Stimulated activated CD8-positive, alpha-beta memory T cell treated with anti-CD3 and anti-CD28 coated beads, Interleukin-7, amount 100 ng/mL, for 48 hours (primary cell): ENCODE results near the gene GTF2E1.
"Not testable (repeated sequence)": the region's sequence is repeated elsewhere in the genome, so short reads cannot be mapped to it uniquely, and the experiment has no call there.

ENCODE experiments used
- DNase-seq, 2 donors: peaks; one replicate each; pipeline ENCODE4 v3.0.0-alpha.2; 2020; ENCODE audit warnings: low read depth in 1 of 2; ENCODE audit errors: extremely low read depth in 1 of 2

Gene GTF2E1

DNA sequence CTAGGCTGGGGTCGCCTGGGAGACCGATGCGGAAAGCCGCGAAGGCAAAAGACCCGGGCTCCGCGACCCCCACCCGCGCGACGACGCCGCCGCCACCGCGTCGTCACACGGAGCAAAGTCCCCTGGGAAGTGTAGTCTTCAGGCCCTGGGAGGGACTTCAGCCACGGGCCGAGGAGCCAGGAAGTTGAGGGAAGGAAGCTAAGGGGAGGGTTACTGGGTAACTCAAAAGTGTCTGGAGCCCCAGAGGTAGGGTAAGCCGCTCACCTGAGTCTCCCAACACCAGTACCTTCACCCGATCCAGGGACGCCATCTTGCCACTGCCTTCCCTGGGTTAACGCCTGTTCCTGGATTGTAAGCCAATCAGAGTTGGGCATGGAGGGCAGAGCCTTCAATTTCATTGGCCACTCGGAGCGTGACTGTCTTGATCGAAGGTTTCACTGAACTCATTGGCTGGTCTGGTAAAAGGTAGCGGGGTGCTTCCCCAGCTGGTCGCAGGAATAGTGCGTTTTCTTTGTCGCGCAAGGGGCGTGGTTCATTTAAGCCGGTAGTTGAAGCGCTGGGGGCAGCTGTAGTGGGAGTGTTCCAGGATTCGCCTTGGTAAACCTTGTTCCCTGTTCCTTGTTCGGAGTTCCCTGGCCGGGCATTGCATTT is at the start of gene GTF2E1, which contains the start of gene RABL3:
GTF2E1 (plus strand) TSS at position 547 of the 651 bp plus-strand sequence. CDS start 7,809 bp downstream, outside the sequence.
RABL3 (minus strand) TSS at position 319 of the 651 bp plus-strand sequence; CDS start at position 310, 9 bp downstream.
- peak; percentile 85 to 94 for DNase-seq

GRCh38 chr3:120693439-120694171 is 48.9 kb upstream of the GTF2E1 start:
- no peak for DNase-seq

DNA sequence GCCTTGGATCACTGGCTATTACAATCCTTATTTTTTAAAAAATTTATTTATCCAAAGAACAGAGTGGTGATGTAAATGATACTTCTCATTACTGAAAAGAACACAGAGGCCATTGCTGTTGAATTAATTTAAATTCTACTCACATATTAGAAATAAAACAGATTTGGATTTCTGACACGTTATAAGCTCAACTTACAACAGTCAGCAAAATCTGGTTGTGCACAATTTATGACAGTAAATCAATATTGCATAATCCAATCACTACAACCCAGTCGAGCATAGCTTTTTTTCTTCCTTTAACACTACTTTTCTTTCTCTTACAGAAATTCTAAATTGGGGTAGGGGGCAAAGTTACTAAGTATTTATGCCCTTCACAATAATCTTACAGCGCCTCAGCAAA is 43.2 kb upstream of the GTF2E1 start:
- no peak for DNase-seq

GRCh38 chr3:120705884-120706582 is 36.5 kb upstream of the GTF2E1 start:
- DNase-seq = no peak

DNA sequence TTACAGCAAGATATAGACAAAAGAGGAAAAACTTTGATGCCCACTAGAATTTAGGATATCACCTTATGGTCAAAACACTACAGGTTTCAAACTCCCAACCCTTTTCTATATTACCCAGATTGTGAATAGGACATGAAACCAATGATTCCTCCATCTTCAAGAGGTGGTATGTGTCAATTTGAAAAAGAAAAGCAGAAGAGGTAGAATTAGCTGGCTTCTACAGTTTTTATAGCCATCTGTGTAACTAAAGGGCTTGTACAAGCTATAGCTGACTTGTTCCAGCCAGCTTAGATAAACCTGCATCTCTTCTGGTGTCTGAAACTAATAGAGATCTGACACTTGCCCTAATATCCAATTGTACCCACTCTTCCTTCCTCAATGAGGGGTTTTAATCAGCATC is 35.6 kb upstream of the GTF2E1 start:
- DNase-seq = no peak

DNA sequence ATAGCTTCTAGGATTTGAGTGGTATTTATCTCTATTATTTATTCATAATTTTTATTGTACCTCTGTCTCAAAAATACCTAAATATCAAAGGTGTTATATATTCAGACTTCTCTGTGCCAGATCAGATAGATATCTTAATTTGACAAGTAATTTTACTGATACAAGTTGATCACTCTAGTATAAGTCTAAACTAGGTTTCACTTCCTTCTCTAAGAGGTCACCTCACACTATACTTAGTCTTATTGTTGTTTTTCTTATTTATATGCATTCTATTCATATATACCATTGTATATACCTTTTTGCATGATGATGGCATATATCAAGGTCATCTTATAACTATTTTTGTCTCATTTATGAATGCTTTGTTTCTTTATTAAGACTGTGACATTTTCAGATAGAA is 34.1 kb upstream of the GTF2E1 start:
- DNase-seq = no peak

DNA sequence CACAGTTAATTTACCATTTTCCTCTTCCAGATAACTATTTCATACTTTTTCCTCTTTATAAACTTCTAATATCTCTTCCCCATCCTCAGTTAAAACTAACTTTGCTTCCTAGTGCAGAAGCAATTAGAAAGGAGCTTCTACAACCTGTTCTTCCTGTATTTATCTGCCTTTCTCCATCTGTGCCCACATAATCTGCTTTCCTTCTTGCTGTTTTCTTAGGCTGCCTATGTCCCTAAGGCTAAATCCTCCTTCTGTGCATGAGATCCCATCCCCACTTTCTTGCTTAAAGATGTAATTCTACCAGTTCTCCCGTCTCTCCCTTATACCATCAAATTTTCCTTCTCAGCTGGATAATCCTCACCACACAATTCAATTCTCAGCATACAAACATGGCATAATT is 32.2 kb upstream of the GTF2E1 start:
- no peak for DNase-seq

- no peak for DNase-seq
These were observed 29.3 kb upstream of the GTF2E1 start for GRCh38 chr3:120713262-120713661.

DNA sequence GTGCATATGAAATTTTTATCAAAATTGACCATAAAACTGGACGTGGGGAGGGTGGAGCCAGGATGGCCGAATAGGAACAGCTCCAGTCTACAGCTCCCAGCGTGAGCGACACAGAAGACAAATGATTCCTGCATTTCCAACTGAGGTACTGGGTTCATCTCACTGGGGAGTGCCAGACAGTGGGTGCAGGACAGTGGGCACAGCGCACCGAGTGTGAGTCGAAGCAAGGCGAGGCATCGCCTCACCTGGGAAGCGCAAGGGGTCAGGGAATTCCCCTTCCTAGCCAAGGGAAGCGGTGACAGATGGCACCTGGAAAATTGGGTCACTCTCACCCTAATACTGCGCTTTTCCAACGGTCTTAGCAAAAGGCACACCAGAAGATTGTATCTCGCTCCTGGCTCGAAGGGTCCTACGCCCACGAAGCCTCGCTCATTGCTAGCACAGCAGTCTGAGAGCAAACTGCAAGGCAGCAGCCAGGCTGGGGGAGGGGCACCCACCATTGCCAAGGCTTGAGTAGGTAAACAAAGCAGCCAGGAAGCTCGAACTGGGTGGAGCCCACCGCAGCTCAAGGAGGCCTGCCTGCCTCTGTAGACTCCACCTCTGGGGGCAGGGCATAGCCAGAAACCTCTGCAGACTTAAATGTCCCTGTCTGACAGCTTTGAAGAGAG is 23.2 kb upstream of the GTF2E1 start:
- peak; percentile 27 to 34 for DNase-seq

DNA sequence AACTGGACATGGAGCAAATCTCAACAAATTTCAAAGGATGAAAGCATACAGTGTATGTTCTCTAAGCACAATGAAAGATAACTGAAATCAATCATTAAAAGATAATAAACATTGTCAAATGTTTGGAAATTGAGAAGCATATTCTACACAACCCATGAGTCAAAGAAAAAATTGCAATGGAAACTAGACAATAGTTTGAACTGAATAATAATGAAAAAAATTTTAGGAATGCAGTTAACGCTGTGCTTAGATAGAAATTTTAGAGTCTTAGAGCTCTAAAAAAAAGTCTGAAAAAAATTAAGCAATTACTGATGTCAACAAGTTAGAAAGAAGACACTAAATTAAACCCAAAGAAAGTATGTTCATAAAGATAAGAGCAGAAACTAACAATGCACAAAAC is 15.8 kb upstream of the GTF2E1 start:
- no peak for DNase-seq

DNA sequence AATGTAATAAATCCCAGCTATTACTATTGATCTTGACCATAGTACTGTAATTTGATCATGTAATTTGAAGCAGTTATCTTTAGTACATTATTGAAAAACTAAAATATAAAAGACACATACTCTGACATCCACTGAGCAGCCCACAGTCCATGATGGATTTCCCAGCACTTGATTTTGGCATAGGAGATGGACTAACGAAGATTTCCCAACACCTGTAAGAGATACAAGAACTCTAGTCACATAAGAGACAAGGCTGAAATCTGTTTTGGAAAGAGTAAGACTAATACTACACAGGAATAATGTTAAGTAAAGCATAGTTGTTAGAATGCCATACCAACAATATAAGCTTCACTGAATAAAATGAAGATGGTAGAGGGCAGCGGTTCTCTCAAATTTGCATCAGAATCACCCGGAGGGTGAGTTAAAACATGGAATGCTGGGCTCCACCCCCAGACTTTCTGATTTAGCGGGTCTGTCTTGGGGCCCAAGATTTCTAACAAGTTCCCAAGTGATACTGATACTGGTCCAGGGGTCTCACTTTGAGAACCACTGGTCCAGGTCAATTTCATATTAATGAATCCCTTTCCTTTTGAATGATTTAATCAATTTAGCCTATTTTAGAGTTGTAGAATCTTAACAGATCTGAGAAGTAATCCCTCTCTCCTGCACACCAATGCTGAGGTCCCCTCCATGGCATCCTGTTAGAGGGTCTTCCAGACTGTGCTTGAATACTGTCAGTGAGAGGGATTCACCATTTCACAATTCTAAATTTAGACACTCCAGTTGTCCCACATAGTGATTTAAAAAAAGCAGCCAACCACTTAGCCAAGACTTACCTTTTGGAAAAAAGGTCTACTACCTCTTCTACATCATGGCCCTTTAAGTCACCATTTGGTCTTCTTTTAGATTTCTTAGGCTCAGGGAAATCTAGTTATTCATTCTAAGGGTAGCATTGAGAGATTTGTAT is 11.7 kb upstream of the GTF2E1 start:
- no peak for DNase-seq

GRCh38 chr3:120738006-120738405 is 4.5 kb upstream of the GTF2E1 start:
- DNase-seq = not testable (repeated sequence)

DNA sequence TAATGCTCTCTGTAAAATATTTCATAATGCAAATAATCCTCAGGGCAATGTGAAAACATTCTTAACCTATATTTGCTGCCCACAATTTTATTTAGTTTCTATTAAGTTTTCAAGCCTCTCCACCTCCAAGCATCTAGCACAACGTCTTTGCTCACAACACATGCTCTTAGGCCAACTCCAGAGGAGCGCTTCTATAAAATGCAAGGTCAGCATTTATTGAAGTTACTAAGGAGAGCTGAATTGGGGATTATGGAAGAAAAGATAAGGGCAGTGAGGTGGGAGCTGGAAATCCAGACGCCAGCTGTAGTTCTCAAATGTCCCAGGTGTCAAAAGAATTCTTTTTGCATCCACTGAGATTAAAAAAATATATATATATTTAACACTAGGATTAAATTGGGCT is 1.2 kb upstream of the GTF2E1 start:
- DNase-seq = no peak

DNA sequence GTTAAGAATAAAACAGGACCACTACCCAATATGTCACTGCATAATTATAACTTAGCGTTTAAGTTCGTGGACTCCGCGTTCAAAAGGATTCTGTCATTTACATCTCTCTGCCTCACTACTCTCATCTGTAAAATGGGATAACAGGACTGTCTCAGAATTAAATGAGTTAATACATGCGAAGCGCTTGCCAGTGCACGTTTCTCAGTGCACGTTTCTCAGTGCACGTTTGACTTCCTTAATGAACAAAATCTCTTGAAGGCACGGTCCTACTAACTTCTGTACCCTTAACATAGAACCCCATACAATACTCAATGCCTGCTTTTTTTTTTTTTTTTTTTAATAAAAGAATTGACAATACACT is 727 bp upstream of the GTF2E1 start:
- no peak for DNase-seq

DNA sequence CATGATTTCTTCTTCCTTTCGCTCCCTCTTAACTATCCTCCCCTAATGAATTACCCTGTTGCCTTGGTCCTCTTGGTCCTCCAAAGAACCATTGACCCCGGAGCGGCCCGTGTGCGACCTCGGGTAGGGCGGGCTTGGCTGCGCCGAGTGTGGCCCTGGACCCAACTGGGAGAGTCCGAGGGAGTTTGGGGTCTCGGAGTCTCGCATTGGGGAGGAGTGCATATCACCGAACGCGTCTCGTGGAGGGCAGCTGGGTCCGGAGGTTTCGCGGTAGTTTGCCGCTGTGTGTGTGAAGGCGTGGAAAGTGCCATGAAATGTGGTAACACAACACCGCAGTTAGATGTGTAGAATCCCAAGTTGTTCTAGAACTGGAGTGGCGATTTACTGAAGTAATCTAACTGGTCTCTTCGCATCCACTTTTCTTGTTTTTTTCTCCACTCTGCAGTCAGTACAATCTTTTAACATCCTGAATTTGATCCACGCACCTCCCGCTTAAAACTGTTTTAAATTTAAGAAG is 363 bp downstream of the GTF2E1 start:
- DNase-seq = no peak

GRCh38 chr3:120743556-120744195 is 1.1 kb downstream of the GTF2E1 start:
- DNase-seq = no peak

DNA sequence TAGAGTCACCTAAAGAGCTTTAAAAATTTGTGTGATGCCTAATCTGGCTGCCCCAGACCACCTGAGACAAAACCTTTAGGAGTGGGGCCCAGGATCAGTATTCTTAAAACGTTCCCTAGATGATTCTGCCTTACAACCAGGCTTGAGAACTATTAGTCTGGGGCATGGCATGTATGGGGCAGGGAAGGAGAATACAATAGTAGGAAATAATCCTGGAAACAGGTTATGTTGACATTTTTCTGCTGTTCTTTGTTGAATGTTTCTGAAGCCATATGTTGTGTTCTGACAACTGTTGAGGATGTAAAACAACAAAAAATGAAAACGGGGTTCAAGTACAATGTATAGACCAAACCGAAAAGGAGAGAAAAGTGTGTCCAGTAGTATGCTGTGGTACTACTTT is 2.9 kb downstream of the GTF2E1 start:
- DNase-seq = no peak

GRCh38 chr3:120749843-120750242 is 7.3 kb downstream of the GTF2E1 start:
- DNase-seq = no peak

DNA sequence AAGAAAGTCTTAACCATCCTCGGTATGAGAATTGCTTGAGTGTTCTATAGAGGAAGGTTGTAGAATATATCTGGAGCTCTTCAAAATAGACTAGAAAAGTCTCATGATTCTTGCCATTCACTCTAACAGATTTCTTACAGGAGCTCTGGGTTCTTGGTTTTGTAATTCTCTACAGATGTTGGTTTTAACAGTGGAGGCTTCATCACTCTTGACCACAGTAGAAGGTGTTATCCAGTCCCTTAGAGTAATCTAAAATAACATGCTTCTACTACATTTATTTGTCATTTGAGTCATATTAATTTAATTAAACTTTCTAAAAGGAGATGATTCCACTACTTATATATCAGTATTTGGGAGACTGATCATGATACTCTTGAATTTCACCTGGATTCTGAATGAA is 9.7 kb downstream of the GTF2E1 start:
- no peak for DNase-seq
